Neural progenitor cell (in vitro differentiated cells): ENCODE data around the gene ST6GALNAC2. TPM values are rescaled to one million over a fixed set of nuclear protein-coding genes. Genes with fewer than 3 reads are reported as not detected.
"Not testable (repeated sequence)": the region's sequence is repeated elsewhere in the genome, so short reads cannot be mapped to it uniquely, and the experiment has no call there.

ENCODE experiments used
- DNase-seq: peaks from one replicate; pipeline ENCODE4 v3.0.0-alpha.2; 2016; ENCODE audit warnings: low spot score
- H2AFZ ChIP-seq: fragments of 200-600 bp; sonication (generic); replicated peaks from 2 replicates; pipeline ENCODE4 v1.6.1; 2016; ENCODE audit warnings: antibody characterized with exemption
- H3F3A ChIP-seq: fragments of 200-600 bp; sonication (generic); 2 replicates; pipeline ENCODE4 v1.6.1; 2016; ENCODE audit warnings: antibody characterized with exemption, low read depth
- H3K27ac ChIP-seq: fragments of 200-600 bp; sonication (generic); 2 replicates; pipeline ENCODE4 v1.5.1; 2016; ENCODE audit warnings: mild to moderate bottlenecking
- H3K27me3 ChIP-seq: fragments of 200-600 bp; sonication (generic); 2 replicates; pipeline ENCODE4 v1.6.1; 2016; ENCODE audit warnings: mild to moderate bottlenecking, moderate library complexity
- H3K36me3 ChIP-seq: fragments of 200-600 bp; sonication (generic); 2 replicates; pipeline ENCODE4 v1.5.1; 2016
- H3K4me1 ChIP-seq: fragments of 200-600 bp; sonication (generic); 2 replicates; pipeline ENCODE4 v1.6.1; 2016; ENCODE audit warnings: mixed run types
- H3K4me2 ChIP-seq: fragments of 200-600 bp; sonication (generic); 2 replicates; pipeline ENCODE4 v1.6.1; 2016
- H3K4me3 ChIP-seq: fragments of 200-600 bp; sonication (generic); 2 replicates; pipeline ENCODE4 v1.5.1; 2016
- H3K79me2 ChIP-seq: fragments of 200-600 bp; sonication (generic); 2 replicates; pipeline ENCODE4 v1.6.1; 2016; ENCODE audit warnings: low read depth
- H3K9ac ChIP-seq: fragments of 200-600 bp; sonication (generic); 2 replicates; pipeline ENCODE4 v1.6.1; 2016
- H3K9me3 ChIP-seq: fragments of 200-600 bp; sonication (generic); 2 replicates; pipeline ENCODE4 v1.5.1; 2016; ENCODE audit warnings: low read depth
- H4K20me1 ChIP-seq: fragments of 200-600 bp; sonication (generic); 2 replicates; pipeline ENCODE4 v1.6.1; 2016; ENCODE audit warnings: low read depth
- H3K27ac Mint-ChIP-seq: 3 replicates; pipeline ENCODE4 v1.8.0; 2021; ENCODE audit warnings: mixed read lengths
- H3K27me3 Mint-ChIP-seq: 2 replicates; pipeline ENCODE4 v1.8.0; 2022; ENCODE audit warnings: low read depth, mild to moderate bottlenecking, inconsistent platforms, moderate library complexity, mixed read lengths; ENCODE audit not compliant: insufficient read depth
- H3K36me3 Mint-ChIP-seq: 3 replicates; pipeline ENCODE4 v1.8.0; 2021; ENCODE audit warnings: mixed read lengths
- H3K4me1 Mint-ChIP-seq: 3 replicates; pipeline ENCODE4 v1.8.0; 2021; ENCODE audit warnings: mixed read lengths
- H3K4me3 Mint-ChIP-seq: 3 replicates; pipeline ENCODE4 v1.8.0; 2021; ENCODE audit warnings: mild to moderate bottlenecking, moderate library complexity, mixed read lengths
- H3K9me3 Mint-ChIP-seq: 3 replicates; pipeline ENCODE4 v1.8.0; 2020; ENCODE audit warnings: mixed read lengths
- EZH2 ChIP-seq: fragments of 200-600 bp; sonication (generic); IDR thresholded peaks from 2 replicates; pipeline ENCODE4 v1.6.1; 2017; ENCODE audit warnings: antibody characterized with exemption, mild to moderate bottlenecking, moderate library complexity
- EZH2phosphoT487 ChIP-seq: fragments of 200-600 bp; sonication (generic); IDR thresholded peaks from 2 replicates; pipeline ENCODE4 v1.6.1; 2017; ENCODE audit warnings: antibody characterized with exemption
- total RNA-seq: library from RNA; depleted of rRNA; stranded (reverse); fragments of >200 nt; gene quantifications from 2 replicates; pipeline ENCODE4 v1.2.3, GENCODE V29; 2015; ENCODE audit warnings: low replicate concordance
- TF ChIP-seq, protein P1 (sequence below): fragments of 200-600 bp; sonication (generic); IDR thresholded peaks from 2 replicates; pipeline ENCODE4 v1.5.1; 2017; ENCODE audit warnings: antibody characterized with exemption, mild to moderate bottlenecking

Gene ST6GALNAC2
- total RNA-seq, 1 donor from 2014 or later = not detected

DNA sequence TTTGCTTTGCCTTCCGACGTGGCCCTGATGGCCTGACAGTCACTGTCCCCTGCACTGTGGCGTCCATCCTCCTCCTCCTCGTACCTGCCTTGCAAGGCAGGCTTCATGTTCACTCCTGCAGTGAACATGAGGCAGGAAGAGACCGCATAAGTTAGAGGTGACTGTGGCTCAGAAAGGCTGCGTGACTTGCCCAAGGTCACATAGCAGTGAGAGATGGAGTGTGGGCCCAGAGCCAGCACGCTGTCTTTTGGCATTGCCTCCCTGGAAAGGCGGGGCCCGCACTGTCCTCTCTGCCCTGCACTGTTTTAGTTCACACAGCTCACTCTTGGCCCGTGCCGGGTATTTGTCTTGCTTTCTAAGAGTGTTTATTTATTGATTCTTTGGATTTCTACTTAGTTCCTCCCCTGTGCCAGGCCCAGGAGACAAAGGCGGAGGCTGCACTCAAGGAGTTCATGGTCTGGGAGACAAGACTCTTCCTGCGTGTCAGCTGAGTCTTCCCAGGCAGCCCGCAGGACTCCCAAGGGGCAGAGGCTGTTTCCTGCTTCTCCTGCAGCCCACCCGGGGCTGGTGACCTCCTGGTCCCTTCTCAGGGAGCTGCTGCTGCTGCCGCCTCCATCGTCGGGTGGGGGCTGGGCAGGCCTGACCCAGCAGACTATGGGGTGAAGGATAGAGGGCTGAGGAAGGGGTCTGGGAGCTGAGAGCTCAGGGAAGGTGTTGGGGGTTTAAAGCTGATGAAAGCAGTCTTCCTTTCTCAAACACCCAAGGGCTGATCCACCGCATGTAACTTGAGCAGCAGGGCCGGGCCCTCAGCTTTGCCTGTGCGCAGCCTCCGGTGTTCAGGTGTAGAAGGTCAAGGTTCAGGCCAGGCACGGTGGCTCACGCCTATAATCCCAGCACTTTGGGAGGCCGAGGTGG is 60.8 kb downstream of the ST6GALNAC2 start:
- no peak overlapping the region for H3K4me2 ChIP-seq
- H2AFZ ChIP-seq = no peak overlapping the region
- H3K79me2 ChIP-seq = no peaks in the 10 kb centered on the region
- no peak overlapping the region for H3K27ac ChIP-seq
- H3K36me3 Mint-ChIP-seq = no peaks in the 10 kb centered on the region
- H3K9ac ChIP-seq = no peak overlapping the region
- no peak for TF ChIP-seq EZH2phosphoT487
- TF ChIP-seq, protein P1, sequence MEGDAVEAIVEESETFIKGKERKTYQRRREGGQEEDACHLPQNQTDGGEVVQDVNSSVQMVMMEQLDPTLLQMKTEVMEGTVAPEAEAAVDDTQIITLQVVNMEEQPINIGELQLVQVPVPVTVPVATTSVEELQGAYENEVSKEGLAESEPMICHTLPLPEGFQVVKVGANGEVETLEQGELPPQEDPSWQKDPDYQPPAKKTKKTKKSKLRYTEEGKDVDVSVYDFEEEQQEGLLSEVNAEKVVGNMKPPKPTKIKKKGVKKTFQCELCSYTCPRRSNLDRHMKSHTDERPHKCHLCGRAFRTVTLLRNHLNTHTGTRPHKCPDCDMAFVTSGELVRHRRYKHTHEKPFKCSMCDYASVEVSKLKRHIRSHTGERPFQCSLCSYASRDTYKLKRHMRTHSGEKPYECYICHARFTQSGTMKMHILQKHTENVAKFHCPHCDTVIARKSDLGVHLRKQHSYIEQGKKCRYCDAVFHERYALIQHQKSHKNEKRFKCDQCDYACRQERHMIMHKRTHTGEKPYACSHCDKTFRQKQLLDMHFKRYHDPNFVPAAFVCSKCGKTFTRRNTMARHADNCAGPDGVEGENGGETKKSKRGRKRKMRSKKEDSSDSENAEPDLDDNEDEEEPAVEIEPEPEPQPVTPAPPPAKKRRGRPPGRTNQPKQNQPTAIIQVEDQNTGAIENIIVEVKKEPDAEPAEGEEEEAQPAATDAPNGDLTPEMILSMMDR = no peak
- TF ChIP-seq EZH2 = no peak
- H3K27ac Mint-ChIP-seq = peak overlapping the region; percentile 60
- H3F3A ChIP-seq = peaks cover 4% of the 10 kb centered on the region
- H3K27me3 Mint-ChIP-seq = peaks cover 11% of the 10 kb centered on the region
- no peak overlapping the region for H3K4me3 ChIP-seq
- peaks cover 25% of the 10 kb centered on the region for H3K4me1 Mint-ChIP-seq
- no peak for DNase-seq
- H4K20me1 ChIP-seq = no peaks in the 10 kb centered on the region
- H3K4me1 ChIP-seq = peaks cover 8% of the 10 kb centered on the region
- H3K4me3 Mint-ChIP-seq = no peak overlapping the region
- no peaks in the 10 kb centered on the region for H3K9me3 Mint-ChIP-seq
- no peaks in the 10 kb centered on the region for H3K9me3 ChIP-seq
- H3K36me3 ChIP-seq = no peaks in the 10 kb centered on the region
- peaks cover 16% of the 10 kb centered on the region for H3K27me3 ChIP-seq

DNA sequence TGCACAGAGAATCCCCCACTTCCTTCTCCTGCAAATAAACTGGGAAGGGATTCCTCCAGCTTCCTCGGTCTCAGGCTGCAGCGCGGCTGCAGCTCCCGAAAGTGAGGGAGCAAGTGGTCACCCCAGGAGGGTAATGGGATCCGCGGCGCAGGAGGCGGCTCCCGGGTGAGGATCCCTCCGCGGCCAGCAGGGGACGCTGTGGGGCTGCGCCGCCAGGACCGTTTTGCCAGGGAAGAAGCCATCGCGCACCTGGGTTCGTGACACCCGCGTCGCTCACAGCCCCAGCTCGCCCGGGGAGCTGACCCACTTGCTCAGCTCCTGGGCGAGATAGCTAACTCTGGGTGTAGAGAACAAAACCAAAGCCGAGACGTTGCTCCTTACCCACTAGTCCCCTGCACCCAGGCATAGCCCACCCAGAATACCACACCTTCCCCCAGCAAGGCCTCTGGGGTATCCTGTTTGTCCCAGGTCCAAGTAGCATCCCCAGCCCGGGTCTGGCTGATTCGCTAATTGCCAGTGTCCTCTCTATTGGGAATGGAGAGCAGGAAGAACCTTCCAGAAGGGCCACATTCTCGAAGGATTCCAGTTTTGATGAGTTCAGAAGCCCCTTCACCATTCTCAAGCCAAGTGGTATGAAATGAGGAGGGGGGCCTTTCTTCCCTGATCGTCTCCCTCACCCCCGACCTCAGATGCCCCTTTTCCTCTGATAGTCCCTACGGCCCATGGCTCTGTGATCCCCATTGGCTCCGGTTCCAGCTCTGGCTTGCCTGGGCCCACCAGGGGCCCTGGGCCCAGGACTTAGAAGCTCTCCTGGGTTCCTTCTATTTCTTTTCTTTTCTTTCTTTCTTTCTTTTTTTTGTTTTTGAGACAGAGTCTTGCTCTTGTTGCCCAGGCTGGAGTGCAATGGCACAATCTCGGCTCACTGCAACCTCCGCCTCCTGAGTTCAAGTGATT is 62.3 kb downstream of the ST6GALNAC2 start:
- peaks cover 3% of the 10 kb centered on the region for H3K4me1 ChIP-seq
- H3K4me2 ChIP-seq = no peak overlapping the region
- no peaks in the 10 kb centered on the region for H3K9me3 ChIP-seq
- no peak for TF ChIP-seq EZH2
- TF ChIP-seq, protein P1 = peak; percentile 99
- no peak overlapping the region for H2AFZ ChIP-seq
- Mint-ChIP-seq H3K4me1 (peaks cover 18% of the 10 kb centered on the region), H3K4me3 (no peak overlapping the region), H3K36me3 (no peaks in the 10 kb centered on the region), H3K27ac (no peak overlapping the region), H3K27me3 (peaks cover 12% of the 10 kb centered on the region), H3K9me3 (no peaks in the 10 kb centered on the region)
- no peak overlapping the region for H3K9ac ChIP-seq
- peaks cover 16% of the 10 kb centered on the region for H3K27me3 ChIP-seq
- no peaks in the 10 kb centered on the region for H3K36me3 ChIP-seq
- DNase-seq = peak; percentile 86
- H3K27ac ChIP-seq = no peak overlapping the region
- peaks cover 9% of the 10 kb centered on the region for H3F3A ChIP-seq
- no peaks in the 10 kb centered on the region for H3K79me2 ChIP-seq
- no peaks in the 10 kb centered on the region for H4K20me1 ChIP-seq
- no peak overlapping the region for H3K4me3 ChIP-seq

DNA sequence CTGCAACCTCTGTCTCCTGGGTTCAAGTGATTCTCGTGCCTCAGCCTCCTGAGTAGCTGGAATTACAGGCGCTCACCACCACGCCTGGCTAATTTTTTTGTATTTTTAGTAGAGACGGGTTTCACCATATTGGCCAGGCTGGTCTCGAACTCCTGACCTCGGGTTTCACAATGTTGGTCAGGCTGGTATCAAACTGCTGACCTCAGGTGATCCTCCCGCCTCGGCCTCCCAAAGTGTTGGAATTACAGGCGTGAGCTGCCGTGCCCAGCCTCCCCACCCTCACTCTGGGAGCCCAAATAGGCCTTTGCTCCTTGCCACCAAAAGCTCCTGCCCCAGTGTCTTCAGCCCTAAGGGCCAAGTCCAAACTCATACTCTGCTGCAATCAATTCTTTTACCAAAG is 64.0 kb downstream of the ST6GALNAC2 start:
- not testable (repeated sequence) for H3K4me3 Mint-ChIP-seq, H3K36me3 Mint-ChIP-seq, H3K79me2 ChIP-seq, H2AFZ ChIP-seq, DNase-seq, H3K9me3 Mint-ChIP-seq, H3K4me3 ChIP-seq, H3K4me1 ChIP-seq, H3K27ac Mint-ChIP-seq, H4K20me1 ChIP-seq, H3K4me2 ChIP-seq, H3K9me3 ChIP-seq, H3K36me3 ChIP-seq, H3K9ac ChIP-seq, H3K27ac ChIP-seq, H3F3A ChIP-seq
- Mint-ChIP-seq H3K27me3 (peaks cover 13% of the 10 kb centered on the region), H3K4me1 (peaks cover 13% of the 10 kb centered on the region)
- peaks cover 16% of the 10 kb centered on the region for H3K27me3 ChIP-seq
